ENCODE measurements around the gene ETV3L. TPM values are rescaled to one million over a fixed set of nuclear protein-coding genes. Genes with fewer than 3 reads are reported as not detected.

Gene ETV3L
- total RNA-seq, 4 donors from 2014 or later, result not detected

GRCh38 chr1:157115851-157116736 lies 16.5 kb upstream of the ETV3L start:
- Histone ChIP-seq H3K4me1 (no peaks in the 10 kb centered on the region), H3K27ac (no peak overlapping the region), H3K9me3 (no peaks in the 10 kb centered on the region), H3K36me3 (no peaks in the 10 kb centered on the region), H3K4me3 (no peak overlapping the region), H3K27me3 (no peaks in the 10 kb centered on the region)
- TF ChIP-seq POLR2A (IDR thresholded peaks at IDR 0.05), result no peak
- TF ChIP-seq CTCF (IDR thresholded peaks at IDR 0.05), result no peak
- DNase-seq, result peak in 1 of 3 donors; percentile 39

GRCh38 chr1:157115429-157115838 lies 15.8 kb upstream of the ETV3L start:
- Histone ChIP-seq H3K27ac (no peak overlapping the region), H3K9me3 (no peaks in the 10 kb centered on the region), H3K4me1 (no peaks in the 10 kb centered on the region), H3K27me3 (no peaks in the 10 kb centered on the region), H3K36me3 (no peaks in the 10 kb centered on the region), H3K4me3 (no peak overlapping the region)
- DNase-seq, result peak in 1 of 3 donors; percentile 15
- no peak for TF ChIP-seq CTCF (IDR thresholded peaks at IDR 0.05)
- TF ChIP-seq POLR2A (IDR thresholded peaks at IDR 0.05), result no peak

GRCh38 chr1:157114183-157115121 lies 14.8 kb upstream of the ETV3L start:
- H3K9me3 ChIP-seq, result no peaks in the 10 kb centered on the region
- TF ChIP-seq CTCF (IDR thresholded peaks at IDR 0.05) (no peak), POLR2A (IDR thresholded peaks at IDR 0.05) (no peak)
- no peaks in the 10 kb centered on the region for H3K36me3 ChIP-seq
- no peaks in the 10 kb centered on the region for H3K27me3 ChIP-seq
- H3K4me3 ChIP-seq, result no peak overlapping the region
- DNase-seq, result peak in 1 of 3 donors; percentile 30
- H3K27ac ChIP-seq, result no peak overlapping the region
- no peaks in the 10 kb centered on the region for H3K4me1 ChIP-seq

GRCh38 chr1:157113631-157114030 lies 14.0 kb upstream of the ETV3L start:
- Histone ChIP-seq H3K4me3 (no peak overlapping the region), H3K4me1 (no peaks in the 10 kb centered on the region), H3K9me3 (no peaks in the 10 kb centered on the region), H3K27me3 (no peaks in the 10 kb centered on the region), H3K36me3 (no peaks in the 10 kb centered on the region), H3K27ac (no peak overlapping the region)
- TF ChIP-seq CTCF (IDR thresholded peaks at IDR 0.05), result no peak
- TF ChIP-seq POLR2A (IDR thresholded peaks at IDR 0.05), result no peak
- DNase-seq, result peak in 1 of 3 donors; percentile 14

GRCh38 chr1:157113106-157113505 lies 13.5 kb upstream of the ETV3L start:
- TF ChIP-seq CTCF (IDR thresholded peaks at IDR 0.05), result no peak
- no peak for TF ChIP-seq POLR2A (IDR thresholded peaks at IDR 0.05)
- Histone ChIP-seq H3K4me1 (no peaks in the 10 kb centered on the region), H3K4me3 (no peak overlapping the region), H3K27me3 (no peaks in the 10 kb centered on the region), H3K36me3 (no peaks in the 10 kb centered on the region), H3K9me3 (no peaks in the 10 kb centered on the region), H3K27ac (no peak overlapping the region)
- DNase-seq, result peak in 1 of 3 donors; percentile 37

Data from Peyer's patch (tissue), 4 donors.